NOMO-1 treated with DMSO at 0.1 percent for 48 hours (cell line): Measurements from ENCODE around the gene AURKB.
"Not testable (repeated sequence)": the region's sequence is repeated elsewhere in the genome, so short reads cannot be mapped to it uniquely, and the experiment has no call there.

Experiments
- DNase-seq: peaks from one replicate; lab custom pipeline; 2025; ENCODE audit not compliant: unreplicated experiment; lab: John Stamatoyannopoulos, UW

Gene AURKB

DNA sequence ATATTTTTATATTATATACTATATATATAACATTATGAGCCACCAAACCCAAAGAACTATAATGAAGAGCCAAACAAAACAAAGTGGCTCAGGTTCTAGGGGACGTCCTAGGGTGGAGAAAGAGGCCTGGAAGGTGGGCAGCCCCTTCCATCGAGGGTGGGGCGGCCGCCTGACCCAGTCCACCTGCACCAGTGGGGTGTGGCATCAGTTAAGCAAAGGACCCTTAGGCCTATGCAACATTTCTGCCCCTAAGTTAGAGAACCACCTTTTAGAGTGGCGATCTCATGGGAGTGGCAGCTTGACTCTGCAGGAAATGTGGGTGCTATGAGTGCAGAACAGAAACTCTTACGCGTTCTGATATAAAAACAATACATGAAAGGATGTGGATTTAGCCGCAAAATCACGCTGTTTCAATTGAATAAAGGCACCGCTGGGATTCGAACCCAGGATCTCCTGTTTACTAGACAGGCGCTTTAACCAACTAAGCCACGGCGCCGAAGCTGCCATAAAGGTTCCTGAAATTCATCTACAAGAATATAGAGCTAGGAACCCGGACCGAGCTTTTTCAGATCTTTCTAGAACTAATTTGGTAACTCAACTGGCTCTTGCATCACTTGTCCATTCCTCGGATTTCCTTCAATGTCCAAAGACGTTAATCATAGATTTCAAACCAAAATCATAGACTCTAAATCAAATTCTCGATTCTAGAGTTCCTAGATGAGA is 15.6 kb upstream of the AURKB start:
- peak; percentile 55 for DNase-seq

DNA sequence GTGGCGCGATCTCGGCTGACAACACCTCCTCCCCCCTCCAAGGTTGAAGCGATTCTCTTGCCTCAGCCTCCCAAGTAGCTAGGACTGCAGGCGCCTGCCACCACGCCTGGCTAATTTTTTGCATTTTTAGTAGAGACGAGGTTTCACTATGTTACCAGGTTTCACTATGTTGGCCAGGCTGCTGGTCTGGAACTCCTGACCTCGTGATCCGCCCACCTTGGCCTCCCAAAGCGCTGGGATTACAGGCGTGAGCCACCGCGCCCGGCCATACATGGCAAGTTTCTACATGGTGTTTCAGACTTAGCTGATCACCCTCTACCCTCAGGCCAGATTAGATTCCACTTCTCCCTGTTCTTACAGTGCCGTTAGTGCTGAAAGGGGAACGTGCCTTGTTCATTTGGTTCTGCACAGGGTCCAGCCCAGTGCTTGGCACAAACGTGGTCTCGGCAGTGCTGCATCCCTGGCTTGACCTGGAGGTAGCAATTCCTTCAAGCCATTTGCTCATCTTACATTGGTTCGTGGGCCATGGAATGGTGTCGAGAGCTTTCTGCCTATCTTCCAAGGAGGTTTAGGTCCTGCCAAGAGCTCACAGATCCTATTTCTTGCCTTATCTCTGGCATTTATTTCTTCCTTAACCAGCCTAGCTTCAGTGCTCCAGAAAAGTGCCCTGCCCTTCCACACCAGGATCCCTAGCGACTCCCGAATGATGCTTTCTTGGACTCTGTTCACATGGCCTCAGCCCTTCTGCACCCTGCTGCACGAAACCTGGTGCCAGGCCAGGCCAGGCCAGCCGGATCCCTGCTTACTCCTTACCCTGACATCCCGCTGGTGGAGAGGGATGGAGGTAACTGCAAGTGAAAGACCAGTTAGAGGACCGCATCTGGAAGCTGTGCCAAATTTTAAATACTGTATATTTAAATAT is 14.8 kb upstream of the AURKB start:
- no peak for DNase-seq

DNA sequence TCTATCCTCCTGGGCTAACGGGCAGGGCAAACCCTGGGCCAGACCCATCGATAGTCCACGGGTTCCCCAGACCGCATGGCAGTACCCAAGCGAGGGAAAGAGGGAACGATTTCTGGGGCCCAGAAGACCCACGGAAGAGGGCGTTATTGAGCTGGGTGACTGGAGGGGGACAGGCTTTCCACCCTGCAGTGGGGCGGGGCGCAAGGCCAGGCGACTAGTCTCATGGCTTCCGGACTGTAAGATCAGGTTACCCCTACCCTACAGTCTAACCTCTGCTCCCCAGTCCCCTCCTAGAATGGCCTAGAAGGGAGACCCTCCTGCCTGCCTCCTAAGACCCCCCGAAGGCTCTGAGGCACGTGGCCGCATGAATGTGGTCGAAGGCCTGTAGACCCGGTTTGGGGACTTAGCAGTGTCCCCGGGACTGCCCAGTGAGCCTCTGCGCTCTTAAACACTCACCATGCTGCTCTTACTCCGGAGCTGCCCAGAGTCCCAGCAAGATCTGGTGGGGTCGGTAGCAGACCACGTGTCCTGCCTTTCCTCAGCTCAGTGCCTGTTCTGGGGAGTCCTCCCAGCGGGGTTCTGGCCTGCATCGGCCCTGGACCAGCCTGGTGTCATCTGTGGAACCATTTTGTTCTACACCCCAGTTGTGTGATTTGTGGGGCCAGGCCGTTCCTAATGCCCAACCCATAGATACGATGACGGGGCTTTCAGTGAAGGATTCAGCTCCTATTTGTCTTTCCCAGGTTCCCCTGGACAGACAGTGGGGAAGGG is 13.2 kb upstream of the AURKB start:
- DNase-seq, result peak; percentile 62

DNA sequence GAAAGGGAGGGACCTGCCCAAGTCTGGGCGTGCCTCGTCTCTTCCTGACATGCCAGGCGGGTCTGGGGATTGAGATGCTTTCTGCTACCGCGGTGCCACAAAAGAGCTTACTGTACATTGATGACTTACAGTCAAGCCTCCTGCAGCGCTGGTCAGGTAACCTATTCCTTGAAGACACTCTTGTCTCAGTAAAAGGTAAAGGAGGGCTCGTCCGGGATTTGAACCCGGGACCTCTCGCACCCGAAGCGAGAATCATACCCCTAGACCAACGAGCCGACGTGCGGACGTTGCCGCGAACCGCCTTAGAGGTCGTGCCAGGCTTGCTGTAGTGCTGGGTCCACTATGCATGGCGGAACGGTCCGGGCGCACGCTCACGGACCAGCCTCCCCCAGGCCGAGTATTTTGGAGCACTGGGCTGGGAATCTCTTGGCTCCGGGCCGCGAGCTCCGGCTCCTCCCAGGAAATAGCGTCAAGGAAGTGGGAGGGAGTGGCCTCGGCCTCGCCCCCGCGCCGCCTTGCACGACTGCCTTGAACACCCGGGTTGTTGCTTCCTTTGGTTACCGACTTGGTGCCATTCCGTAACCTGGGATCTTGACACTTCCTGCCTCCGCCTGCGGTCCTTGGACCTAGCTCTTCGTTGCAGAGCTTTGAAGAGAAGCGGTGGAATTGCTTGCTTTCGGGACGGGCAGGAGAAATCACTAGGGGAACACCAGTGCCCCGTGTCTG is 12.4 kb upstream of the AURKB start:
- DNase-seq, result peak; percentile 84

DNA sequence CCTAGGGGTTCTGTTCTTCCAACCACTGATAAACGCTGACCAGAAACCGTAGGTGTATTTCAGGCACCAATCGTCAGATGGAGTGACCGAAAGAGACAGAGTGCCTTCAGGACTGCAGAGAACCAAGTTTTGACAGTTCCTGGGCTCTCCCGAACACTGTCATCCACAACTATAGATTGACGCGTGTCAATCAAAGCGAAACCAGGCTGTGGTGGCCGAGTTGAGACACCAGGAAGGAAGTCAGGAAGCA is 11.9 kb upstream of the AURKB start:
- no peak for DNase-seq

DNA sequence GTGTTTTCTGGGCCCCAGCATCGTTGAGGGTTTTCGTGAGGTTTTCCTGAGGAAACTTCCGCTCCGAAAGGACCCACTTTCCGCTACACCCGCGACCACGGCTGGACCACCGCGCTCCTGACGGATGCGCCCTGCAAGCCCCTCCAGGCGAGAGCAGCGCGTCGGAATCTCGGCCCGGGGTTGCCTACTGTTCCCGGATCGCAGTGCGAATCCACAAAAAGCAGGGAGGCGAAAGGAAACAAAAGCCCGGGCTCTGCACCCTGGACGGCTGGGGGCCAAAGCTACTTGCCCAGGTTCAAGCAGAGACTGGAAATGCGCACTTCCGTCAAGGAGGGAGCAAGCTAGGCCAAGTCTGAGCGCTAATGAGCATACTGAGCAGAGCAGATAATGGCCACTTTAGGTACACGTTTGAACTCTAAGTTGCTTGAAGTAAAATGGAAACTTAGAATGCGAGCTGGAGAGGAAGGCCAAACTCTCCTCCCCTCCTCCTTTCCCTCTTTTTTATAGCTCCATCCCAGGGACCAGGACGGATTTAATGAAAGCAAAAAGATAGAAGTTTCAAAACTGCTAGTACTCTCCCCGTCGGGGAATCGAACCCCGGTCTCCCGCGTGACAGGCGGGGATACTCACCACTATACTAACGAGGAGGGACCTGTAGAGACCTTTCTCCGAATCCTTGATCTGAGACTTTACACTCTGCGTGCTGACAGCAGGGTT is 11.4 kb upstream of the AURKB start:
- peak; percentile 85 for DNase-seq

DNA sequence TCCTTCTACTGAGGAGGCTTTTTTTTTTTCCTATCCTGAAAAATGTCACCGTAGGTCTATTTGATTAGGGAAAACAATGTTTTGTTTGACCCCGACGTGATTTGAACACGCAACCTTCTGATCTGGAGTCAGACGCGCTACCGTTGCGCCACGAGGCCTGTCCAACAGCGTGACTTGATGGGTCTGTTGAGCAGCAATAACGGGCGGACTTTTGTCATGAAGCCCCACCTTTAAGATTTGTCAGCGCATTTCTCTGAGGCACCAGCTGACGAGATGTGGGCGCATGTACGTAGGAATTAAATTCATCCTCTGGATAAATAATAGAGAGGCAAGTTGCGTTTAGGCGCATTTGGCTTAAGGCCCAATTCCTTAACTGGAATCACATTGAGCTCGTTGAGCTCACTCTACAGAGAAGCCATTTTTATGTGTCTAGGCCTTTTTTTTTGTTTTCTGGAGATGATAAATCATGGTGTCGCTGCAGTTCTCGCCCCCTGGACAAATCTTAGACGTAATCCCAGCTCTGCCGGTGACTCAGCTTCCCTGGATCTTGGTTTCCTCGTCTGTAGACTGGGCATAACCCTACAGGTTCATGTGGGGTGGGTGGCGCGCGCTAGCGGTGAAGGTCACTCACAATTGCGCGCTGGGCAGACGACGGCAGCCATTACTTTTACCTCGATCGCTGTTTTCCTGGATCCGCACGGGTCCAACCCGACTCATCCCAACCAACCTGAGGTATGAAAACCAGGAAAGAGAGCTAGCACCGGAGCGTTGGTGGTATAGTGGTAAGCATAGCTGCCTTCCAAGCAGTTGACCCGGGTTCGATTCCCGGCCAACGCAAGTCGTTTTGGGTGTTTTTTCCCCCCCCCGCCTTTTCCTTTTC is 10.6 kb upstream of the AURKB start:
- peak; percentile 71 for DNase-seq

DNA sequence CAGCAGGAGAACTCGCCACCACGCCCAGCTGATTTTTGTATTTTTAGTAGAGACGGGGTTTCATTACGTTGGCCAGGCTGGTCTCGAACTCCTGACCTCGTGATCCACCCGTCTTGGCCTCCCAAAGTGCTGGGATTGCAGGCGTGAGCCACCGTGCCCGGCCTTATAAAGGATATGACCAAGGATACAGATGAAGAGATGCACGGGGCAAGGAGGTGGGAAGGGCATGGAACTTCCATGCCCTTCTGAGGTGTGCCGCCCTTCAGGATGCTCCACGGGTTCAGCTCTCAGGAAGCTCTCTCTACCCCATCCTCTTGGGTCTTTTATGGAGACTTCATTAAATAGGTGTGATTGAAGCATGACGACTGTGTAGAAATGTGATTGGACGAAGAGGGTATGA is 3.6 kb upstream of the AURKB start:
- not testable (repeated sequence) for DNase-seq

DNA sequence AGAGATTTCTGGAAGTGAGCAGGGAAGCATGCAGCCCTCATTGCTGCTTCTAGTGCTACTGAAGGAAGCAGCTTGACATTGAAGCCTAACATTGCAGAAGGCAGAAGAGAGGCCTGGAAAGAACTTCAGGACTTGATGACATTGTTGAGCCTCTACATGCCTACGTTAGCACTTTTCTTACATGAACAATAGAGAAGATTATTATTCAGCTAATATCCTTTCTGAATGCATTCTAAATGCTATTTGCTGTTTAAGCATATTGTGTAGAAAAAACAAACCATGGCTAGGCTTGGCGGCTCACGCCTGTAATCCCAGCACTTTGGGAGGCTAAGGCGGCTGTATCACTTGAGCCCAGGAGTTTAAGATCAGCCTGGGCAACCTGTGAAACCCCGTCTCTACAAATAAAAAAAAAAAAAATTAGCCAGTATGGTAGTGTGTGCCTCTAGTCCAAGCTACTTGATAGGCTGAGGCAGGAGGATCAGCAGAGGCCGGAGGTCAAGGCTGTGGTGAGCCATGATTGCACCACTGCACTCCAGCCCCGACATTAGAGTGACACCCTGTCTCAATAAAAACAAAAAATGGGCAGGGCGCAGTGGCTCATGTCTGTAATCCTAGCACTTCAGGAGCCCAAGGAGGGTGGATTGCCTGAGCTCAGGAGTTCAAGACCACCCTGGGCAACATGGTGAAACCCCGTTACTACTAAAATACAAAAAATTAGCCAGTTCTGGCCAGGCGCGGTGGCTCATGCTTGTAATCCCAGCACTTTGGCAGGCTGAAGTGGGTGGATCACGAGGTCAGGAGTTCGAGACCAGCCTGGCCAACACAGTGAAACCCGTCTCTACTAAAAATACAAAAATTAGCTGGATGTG is 2.2 kb upstream of the AURKB start:
- peak; percentile 20 for DNase-seq

DNA sequence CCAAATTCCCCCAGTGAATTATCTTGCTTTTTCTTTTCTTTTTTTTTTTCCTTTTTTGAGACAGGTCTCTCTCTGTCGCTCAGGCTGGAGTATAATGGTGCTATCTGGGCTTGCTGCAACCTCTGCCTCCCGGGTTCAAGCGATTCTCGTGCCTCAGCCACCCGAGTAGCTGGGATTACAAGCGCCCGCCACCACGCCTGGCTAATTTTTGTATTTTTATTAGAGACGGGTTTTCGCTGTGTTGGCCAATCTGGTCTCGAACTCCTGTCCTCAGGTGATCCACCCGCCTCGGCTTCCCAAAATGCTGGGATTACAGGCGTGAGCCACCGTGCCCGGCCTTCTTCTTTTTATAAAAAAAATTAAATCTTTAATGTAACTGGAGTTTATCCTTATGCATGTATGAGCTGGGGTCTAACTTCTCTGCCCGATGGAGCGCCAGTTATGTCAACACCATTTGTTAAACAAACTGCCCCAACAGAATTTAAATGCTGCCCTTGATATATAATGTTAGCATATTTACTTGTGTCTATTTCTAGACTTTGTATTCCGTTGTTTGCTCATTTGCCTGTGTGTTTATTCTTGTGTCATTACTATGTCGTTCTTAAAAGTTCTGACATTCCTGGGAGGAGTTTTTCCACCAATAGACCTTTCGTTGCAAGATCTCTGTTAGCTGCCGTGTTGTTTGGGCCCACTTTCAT is 535 bp upstream of the AURKB start:
- DNase-seq, result no peak

DNA sequence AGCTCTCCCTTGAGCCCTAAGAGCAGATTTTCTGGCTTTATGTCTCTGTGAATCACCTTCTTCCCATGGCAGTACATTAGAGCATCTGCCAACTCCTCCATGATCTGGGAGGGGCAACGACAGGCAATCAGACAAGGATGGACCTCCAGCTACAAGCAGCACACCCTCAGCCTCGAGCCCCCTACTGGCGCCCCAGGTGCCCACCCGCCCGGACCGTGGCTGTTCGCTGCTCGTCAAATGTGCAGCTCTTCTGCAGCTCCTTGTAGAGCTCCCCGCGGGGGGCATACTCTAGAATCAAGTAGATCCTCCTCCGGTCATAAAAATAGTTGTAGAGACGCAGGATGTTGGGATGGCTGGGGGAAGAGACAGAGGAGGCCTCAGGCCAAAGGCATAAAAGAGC is 3.8 kb downstream of the AURKB start:
- no peak for DNase-seq

DNA sequence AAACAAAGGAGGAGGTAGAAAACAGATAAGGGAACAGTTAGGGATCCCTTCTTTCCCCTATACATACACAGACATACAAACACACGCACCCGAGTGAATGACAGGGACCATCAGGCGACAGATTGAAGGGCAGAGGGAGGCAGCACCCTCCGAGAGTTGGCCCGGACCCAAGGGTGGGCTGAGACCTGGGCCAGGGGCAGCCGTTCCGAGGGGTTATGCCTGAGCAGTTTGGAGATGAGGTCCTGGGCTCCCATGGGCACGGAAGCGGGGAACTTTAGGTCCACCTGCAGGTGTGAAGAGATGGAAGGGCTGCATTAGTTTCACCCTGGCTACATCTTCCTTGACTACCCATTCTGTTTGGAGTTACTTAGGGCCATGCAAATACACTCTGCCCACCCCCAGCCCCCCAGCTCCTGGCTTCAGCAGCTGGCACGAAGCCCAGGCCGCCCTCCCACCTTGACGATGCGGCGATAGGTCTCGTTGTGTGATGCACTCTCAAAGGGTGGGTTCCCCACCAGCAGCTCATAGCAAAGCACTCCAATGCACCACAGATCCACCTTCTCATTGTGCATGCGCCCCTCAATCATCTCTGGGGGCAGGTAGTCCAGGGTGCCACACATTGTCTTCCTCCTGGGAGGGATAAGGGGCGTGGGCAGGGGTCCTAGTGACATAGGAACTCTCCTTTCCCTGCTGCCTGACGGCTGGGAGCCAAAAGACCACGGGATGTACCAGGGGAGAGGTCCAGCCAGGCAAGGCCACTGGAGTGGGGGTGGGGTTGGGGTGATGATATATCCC is 5.4 kb downstream of the AURKB start:
- DNase-seq, result no peak

DNA sequence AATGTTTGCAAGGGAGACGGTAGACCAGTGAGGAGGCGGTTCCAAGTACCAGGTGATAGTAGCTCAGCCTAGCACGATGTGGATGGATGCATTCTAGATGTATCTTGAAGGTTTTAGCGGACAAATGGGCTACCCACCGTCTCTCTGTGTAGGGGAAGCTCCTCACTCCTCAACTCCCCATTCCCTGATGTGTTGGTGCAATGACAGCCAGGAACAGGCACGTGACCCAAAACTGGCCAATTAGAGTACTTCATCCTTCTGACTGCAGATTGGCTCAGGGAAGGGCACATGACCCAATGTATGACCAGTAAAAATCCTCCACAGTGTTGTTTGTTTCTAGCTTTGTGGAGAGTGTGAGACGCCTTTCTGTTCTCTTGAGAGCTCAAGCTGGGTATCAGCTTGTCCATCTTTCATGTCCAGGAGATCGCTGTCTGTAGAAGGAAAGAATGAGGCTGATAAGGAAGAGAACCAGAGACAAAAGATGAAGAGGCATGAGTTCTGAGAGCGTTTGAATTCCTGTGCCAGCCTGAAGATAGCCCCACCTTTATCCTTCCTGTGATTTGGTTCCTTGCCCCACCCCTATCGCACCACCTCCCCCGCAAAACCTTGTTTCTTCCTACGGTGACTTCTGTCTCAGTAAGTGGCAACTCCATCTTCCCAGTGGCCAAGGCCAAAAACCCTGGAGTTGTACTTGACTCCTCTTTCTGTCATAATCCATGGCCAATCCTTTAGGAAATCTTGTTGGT is 18.1 kb downstream of the AURKB start:
- DNase-seq, result peak; percentile 90

DNA sequence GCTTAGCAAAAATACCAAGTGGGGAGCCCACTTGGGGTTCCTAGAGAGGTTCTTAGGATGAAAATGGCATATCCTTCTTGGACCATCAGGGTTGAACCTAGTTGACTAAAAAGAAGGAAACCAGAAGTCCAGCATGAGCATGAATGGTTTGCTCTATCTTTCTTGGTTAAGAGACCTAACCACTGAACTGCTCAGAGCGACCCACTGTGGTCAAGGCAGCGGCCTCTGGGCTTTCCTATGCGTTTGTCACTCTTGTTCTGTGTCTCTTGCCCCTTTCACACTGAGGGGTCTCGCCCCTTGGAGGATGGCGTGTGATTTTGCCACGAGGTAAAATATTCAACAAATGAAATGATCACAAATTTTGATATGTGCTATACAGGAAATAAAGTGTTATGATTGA is 19.9 kb downstream of the AURKB start:
- DNase-seq, result peak; percentile 71

DNA sequence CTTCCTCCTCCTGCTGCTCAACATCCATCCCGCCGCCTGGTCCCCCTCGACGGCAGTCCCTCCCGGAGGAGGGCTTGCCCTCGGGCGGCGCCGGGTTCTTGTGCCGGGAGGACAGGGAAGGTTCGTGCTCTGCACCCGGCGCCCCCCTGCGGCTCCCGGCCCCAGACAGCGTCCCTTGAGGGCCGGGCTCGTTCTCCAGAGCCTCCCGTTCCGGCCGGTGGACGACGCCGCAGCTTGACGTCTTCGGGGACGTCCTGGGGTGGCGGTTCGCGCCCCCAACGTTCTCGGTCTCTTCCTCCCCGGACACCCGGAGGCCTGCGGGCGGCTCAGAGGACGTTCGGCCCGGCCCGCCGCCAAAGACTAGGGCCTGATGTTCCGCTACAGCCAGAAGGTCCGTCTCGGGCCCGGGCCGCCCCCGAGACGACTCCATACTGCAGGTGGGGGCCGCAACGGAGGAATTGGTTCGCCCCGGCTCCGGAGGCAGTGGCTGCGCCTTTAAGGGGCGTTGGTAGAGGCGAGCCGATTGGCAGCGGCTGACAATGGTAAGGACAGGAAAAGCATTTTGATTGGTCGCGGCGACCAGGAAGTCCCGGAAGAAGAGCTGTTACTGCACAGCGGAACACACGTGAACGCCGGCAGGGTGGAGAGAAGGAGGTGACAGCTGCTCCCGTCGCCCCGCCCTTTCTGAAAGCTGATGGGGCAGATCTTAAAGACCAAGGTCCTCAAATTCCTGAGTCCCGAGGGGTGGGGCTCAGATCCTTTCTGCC is 20.5 kb downstream of the AURKB start, which contains the start of gene BORCS6:
TSS of gene BORCS6 (minus strand) at position 470 of the 767 bp plus-strand sequence. CDS start at position 430, 40 bp downstream.
- DNase-seq, result peak; percentile 99
